Activated CD8-positive, alpha-beta memory T cell treated with anti-CD3 and anti-CD28 coated beads, Interleukin-2, amount 50 U/mL, for 4 hours (primary cell): ENCODE measurements around the gene DCAF6.
"Not testable (repeated sequence)": the region's sequence is repeated elsewhere in the genome, so short reads cannot be mapped to it uniquely, and the experiment has no call there.

Experiments used
- DNase-seq: peaks from one replicate; pipeline ENCODE4 v3.0.0-alpha.2; 2020

The DCAF6 gene, protein sequence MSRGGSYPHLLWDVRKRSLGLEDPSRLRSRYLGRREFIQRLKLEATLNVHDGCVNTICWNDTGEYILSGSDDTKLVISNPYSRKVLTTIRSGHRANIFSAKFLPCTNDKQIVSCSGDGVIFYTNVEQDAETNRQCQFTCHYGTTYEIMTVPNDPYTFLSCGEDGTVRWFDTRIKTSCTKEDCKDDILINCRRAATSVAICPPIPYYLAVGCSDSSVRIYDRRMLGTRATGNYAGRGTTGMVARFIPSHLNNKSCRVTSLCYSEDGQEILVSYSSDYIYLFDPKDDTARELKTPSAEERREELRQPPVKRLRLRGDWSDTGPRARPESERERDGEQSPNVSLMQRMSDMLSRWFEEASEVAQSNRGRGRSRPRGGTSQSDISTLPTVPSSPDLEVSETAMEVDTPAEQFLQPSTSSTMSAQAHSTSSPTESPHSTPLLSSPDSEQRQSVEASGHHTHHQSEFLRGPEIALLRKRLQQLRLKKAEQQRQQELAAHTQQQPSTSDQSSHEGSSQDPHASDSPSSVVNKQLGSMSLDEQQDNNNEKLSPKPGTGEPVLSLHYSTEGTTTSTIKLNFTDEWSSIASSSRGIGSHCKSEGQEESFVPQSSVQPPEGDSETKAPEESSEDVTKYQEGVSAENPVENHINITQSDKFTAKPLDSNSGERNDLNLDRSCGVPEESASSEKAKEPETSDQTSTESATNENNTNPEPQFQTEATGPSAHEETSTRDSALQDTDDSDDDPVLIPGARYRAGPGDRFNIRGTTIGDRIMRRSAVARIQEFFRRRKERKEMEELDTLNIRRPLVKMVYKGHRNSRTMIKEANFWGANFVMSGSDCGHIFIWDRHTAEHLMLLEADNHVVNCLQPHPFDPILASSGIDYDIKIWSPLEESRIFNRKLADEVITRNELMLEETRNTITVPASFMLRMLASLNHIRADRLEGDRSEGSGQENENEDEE

DNA sequence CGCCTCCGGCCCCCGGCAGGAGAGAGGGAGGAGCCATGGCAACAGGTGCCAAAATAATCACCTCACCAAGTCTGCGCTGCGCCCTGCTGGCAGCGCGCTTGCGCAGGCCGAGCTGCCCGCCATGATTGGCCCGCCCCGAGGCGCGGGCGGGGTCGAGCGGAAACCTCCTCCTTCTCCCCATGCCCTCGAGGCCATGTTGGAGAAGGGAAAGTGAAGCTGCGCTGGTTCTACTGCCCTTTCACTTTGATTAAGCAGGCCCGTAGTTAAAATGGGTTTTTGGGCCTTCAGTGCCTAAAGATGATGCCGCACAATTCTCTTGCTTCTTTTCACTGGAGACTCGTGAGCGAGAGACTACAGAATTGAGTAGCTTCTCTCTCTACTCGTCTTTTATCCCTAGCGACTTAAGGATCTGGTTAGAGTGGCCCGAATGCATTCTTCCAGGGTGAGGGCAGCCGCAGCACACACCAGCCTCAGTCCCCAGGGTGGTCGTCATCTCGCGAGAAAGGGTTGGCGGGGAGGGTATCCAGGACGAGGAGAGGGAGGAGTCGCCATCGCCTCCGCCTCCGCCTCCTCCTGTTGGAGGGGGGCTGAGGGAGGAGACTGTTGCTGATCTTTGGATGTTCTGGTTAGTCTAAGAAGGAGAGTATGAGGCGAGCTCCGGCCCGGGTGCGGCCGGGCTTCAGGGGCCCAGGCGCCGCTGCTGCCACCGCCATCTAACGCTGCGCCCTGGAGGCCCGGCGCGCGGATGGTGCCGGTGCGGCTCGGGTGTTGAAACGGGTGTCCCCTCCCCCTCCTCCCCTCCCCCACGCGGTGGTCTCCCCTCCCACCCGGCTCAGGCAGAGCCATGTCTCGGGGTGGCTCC is at the start of gene DCAF6:
Gene DCAF6, plus strand, starts transcription at position 616 of the 862 bp plus-strand sequence. Its CDS starts 229 bp downstream, at position 845.
- peak; percentile 96 for DNase-seq

DNA sequence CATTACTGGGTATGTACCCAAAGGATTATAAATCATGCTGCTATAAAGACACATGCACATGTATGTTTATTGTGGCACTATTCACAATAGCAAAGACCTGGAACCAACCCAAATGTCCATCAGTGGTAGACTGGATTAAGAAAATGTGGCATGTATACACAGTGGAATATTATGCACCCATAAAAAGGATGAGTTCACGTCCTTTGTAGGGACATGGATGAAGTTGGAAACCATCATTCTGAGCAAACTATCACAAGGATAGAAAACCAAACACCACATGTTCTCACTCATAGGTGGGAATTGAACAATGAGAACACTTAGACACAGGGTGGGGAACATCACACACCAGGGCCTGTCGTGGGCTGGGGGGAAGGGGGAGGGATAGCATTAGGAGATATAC is 49.3 kb upstream of the DCAF6 start:
- DNase-seq, result not testable (repeated sequence)

GRCh38 chr1:167890400-167890799 is 46.1 kb upstream of the DCAF6 start:
- DNase-seq, result no peak

- DNase-seq, result no peak
Measured at GRCh38 chr1:167893798-167894197, 42.7 kb upstream of the DCAF6 start.

DNA sequence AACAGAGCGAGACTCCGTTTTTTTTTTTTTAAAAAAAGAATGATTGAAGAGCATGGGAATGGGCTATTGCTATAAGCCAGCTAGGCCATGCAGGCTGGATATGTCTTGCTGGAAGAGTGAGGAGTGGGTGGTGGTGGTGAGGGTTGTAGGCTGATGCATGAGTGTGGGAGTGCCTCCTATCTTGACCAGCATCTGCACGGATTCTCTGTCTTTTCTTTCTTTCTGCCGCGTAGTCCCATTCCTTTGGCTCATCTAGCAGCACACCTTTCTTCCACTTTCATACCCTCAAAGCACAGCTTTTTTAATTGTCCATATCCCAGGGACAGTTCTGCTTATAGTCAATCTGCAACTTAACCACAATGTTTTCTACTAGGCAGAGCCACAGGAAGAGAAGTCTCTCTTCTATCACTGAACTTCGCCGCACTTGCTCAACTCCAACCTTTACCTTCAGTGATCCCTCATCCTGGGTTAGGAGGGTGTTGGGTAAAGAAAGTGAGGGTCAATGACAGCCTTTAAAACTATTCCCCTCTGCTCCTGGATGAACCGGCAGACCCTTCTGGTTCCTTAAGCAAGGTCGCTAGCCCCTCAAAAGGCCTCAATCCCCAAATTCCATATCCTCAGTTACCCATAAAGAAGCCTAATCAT is 37.8 kb upstream of the DCAF6 start:
- no peak for DNase-seq

DNA sequence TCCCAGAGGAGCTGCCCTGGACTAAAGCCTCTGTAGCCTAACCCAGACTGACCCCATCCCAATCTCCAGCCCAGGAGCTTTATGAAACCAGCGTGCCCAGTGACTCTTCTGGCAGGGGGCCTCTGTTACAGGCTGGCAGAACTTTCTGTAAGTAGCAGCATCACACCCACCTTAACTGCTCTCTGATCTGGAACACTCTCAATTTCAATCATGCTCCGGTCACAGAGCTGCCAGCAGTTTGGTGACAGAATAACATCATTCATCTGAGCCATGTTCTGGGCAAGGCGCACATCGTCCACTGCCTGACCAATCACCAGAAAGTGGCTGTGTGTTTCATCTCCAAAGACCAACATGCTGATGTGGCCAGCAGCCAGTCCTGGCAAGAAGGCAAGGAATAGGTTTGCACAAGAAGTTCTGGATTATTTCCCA is 37.2 kb upstream of the DCAF6 start:
- no peak for DNase-seq

- no peak for DNase-seq
Measured at GRCh38 chr1:167900907-167901306, 35.6 kb upstream of the DCAF6 start.

- DNase-seq, result no peak
Measured at GRCh38 chr1:167904652-167905130, 31.8 kb upstream of the DCAF6 start.

DNA sequence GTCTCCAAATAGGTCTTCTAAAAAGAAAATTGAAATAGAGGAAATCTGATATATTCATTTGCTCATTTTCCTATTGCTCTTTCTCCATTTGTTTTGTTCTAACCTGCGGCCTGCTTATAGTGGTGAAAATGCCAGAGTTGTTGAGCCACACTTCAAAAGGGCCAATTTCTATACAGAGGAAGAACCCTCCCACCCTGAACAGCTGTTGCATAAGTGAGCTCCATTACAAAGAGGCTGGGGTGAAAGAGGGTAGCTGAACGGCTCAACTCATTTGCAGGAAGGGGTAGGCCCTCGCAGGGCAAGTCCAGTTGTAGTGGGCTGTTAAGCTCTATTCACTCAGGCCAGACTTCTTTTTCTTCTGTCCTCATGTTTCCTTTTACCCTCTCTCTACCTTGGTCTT is 31.3 kb upstream of the DCAF6 start:
- no peak for DNase-seq

- DNase-seq, result no peak
Measured at GRCh38 chr1:167905671-167906070, 30.8 kb upstream of the DCAF6 start.

- no peak for DNase-seq
Measured at GRCh38 chr1:167909691-167910180, 26.7 kb upstream of the DCAF6 start.

DNA sequence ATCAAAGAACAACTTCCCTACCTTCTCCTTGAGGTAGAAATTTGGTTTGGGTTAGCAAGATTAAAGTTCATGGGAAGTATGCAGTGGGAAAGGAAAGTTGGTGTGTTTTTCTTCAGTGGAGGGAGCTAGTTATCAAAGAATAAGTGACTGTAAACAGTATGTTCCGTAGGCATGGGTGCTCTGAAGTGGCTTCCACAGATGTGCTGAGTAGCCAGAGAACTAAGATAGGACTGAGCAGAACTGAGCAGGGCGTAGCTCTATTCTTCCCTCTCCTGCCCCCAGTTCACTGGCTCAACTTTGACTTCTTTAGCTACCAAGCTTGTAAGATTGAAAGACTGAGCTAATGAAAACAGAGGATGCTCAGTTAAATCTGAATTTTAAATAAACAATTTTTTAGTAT is 26.0 kb upstream of the DCAF6 start:
- no peak for DNase-seq

- DNase-seq, result no peak
Measured at GRCh38 chr1:167911413-167911812, 25.1 kb upstream of the DCAF6 start.

DNA sequence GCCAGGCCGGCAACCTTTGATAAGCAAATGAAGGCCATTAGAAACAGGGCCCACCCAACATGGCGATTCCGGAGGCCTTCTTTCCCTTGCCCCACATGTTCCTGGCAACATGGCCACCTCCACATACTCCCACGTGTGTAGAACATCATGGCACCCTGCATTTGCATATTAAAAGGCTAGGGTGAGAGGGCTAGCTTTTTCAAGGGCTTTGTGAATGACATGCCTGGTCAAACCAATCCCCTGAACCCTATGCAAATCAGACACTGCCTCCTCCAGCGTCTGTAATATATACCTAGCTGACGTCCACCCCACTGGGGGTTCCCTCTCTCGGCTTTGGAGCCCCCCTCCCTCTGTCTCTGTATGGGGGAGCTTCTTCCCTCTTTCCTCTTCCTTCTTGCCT is 24.2 kb upstream of the DCAF6 start:
- DNase-seq, result no peak

GRCh38 chr1:167913895-167914496 is 22.5 kb upstream of the DCAF6 start, which contains the start of gene ADCY10:
ADCY10 (minus strand) TSS chr1:167914134; CDS start chr1:167905140, 8,994 bp downstream.
- no peak for DNase-seq

- DNase-seq, result no peak
Measured at GRCh38 chr1:167915569-167915968, 20.9 kb upstream of the DCAF6 start.

DNA sequence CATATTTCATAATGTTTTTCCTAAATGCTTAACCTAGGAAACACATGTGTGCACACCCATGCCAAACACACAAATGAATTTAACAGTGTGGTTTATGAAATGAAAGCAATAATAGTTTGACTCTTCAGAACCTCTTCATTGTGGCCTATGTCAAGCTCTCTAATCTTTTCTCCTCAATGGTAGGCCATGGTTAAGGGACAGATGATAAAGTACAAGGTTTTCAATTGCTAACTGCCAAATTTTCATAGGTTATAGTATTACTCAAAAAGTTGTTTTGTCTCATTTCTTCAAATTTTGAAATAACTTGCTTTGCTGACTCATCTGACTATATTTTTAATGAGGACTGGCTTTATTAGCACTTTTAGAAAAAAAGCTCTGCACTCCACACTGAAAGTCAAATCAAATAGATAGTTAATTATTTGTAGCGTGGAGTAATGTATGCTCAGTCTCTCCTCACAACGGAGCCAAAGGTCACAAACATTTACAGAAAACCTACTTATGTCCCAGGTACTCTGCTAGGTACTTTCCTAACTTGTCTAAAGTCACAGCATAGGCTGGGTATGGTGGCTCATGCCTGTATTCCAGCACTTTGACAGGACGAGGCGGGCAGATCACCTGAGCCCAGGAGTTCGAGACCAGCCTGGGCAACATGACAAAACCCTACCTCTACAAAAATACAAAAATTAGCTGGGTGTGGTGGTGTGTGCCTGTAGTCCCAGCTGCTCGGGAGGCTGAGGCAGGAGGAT is 19.5 kb upstream of the DCAF6 start:
- DNase-seq, result no peak

GRCh38 chr1:167922023-167922422 is 14.5 kb upstream of the DCAF6 start:
- no peak for DNase-seq

GRCh38 chr1:167922611-167923074 is 13.8 kb upstream of the DCAF6 start:
- no peak for DNase-seq

GRCh38 chr1:167923324-167924056 is 13.0 kb upstream of the DCAF6 start:
- DNase-seq, result no peak
